H9 (cell line): ENCODE results near the gene AXIN2. TPM values are rescaled to one million over a fixed set of nuclear protein-coding genes. Genes with fewer than 3 reads are reported as not detected.

Source experiments
- DNase-seq: peaks from one replicate; pipeline ENCODE4 v3.0.0-alpha.2; 2017
- H2AFZ ChIP-seq: one replicate; pipeline ENCODE4 v1.6.1; 2013; ENCODE audit warnings: mild to moderate bottlenecking, low read length, control low read depth, moderate library complexity
- H2AK5ac ChIP-seq: 2 replicates; pipeline ENCODE4 v1.6.1; 2013; ENCODE audit warnings: low read length, control low read depth, mixed read lengths; ENCODE audit not compliant: insufficient read length
- H2BK120ac ChIP-seq: one replicate; pipeline ENCODE4 v1.6.1; 2013; ENCODE audit warnings: low read depth, mild to moderate bottlenecking, low read length, control low read depth, inconsistent platforms; ENCODE audit not compliant: poor library complexity, severe bottlenecking
- H2BK12ac ChIP-seq: 2 replicates; pipeline ENCODE4 v1.6.1; 2013; ENCODE audit warnings: low read length, control low read depth, mixed read lengths, low read depth; ENCODE audit not compliant: insufficient read length
- H2BK15ac ChIP-seq: 2 replicates; pipeline ENCODE4 v1.6.1; 2013; ENCODE audit warnings: low read depth, low read length, control low read depth
- H2BK20ac ChIP-seq: one replicate; pipeline ENCODE4 v1.6.1; 2013; ENCODE audit warnings: low read depth, mild to moderate bottlenecking, low read length, control low read depth, inconsistent platforms; ENCODE audit not compliant: poor library complexity, severe bottlenecking
- H2BK5ac ChIP-seq: 2 replicates; pipeline ENCODE4 v1.6.1; 2013; ENCODE audit warnings: low read length, control low read depth, mixed read lengths; ENCODE audit not compliant: insufficient read length
- H3K14ac ChIP-seq: 2 replicates; pipeline ENCODE4 v1.6.1; 2013; ENCODE audit warnings: low read length, control low read depth; ENCODE audit not compliant: insufficient read depth
- H3K18ac ChIP-seq: 2 replicates; pipeline ENCODE4 v1.6.1; 2013; ENCODE audit warnings: low read depth, mild to moderate bottlenecking, mixed read lengths, low read length, control low read depth; ENCODE audit not compliant: insufficient read length
- H3K23ac ChIP-seq: 2 replicates; pipeline ENCODE4 v1.6.1; 2013; ENCODE audit warnings: low read length, control low read depth, mixed read lengths, low read depth; ENCODE audit not compliant: insufficient read length
- H3K23me2 ChIP-seq: 2 replicates; pipeline ENCODE4 v1.6.1; 2013; ENCODE audit warnings: low read depth, mild to moderate bottlenecking, mixed read lengths, low read length, control low read depth; ENCODE audit not compliant: insufficient read length, poor library complexity, severe bottlenecking
- H3K27ac ChIP-seq: 2 replicates; pipeline ENCODE4 v1.5.1; 2013; ENCODE audit warnings: low read length, control low read depth, mixed read lengths, low read depth; ENCODE audit not compliant: insufficient read length
- H3K27me3 ChIP-seq: 2 replicates; pipeline ENCODE4 v1.6.1; 2013; ENCODE audit warnings: low read length, control low read depth, inconsistent platforms; ENCODE audit not compliant: insufficient read depth
- H3K4ac ChIP-seq: 2 replicates; pipeline ENCODE4 v1.6.1; 2013; ENCODE audit warnings: low read depth, mild to moderate bottlenecking, control low read depth, inconsistent platforms, low read length, moderate library complexity
- H3K4me1 ChIP-seq: 2 replicates; pipeline ENCODE4 v1.6.1; 2013; ENCODE audit warnings: low read length, control low read depth, inconsistent platforms; ENCODE audit not compliant: insufficient read depth
- H3K4me2 ChIP-seq: 2 replicates; pipeline ENCODE4 v1.6.1; 2013; ENCODE audit warnings: low read length, control low read depth, mixed read lengths; ENCODE audit not compliant: insufficient read length, insufficient read depth
- H3K56ac ChIP-seq: 2 replicates; pipeline ENCODE4 v1.6.1; 2013; ENCODE audit warnings: low read depth, mild to moderate bottlenecking, mixed read lengths, low read length, control low read depth; ENCODE audit not compliant: insufficient read length
- H3K79me1 ChIP-seq: 2 replicates; pipeline ENCODE4 v1.6.1; 2013; ENCODE audit warnings: low read depth, mild to moderate bottlenecking, moderate library complexity, low read length, control low read depth, inconsistent platforms; ENCODE audit not compliant: insufficient read depth, poor library complexity, severe bottlenecking
- H3K79me2 ChIP-seq: 2 replicates; pipeline ENCODE4 v1.6.1; 2013; ENCODE audit warnings: low read length, control low read depth, inconsistent platforms; ENCODE audit not compliant: insufficient read depth
- H3K9ac ChIP-seq: 2 replicates; pipeline ENCODE4 v1.6.1; 2013; ENCODE audit warnings: low read length, control low read depth, mixed read lengths; ENCODE audit not compliant: insufficient read length; ENCODE audit errors: extremely low read depth
- H3K9me3 ChIP-seq: one replicate; pipeline ENCODE4 v1.6.1; 2013; ENCODE audit warnings: low read depth, low read length, inconsistent platforms; ENCODE audit not compliant: control insufficient read depth
- H3T11ph ChIP-seq: one replicate; pipeline ENCODE4 v1.6.1; 2013; ENCODE audit warnings: mild to moderate bottlenecking, low read length, control low read depth, inconsistent platforms
- H4K20me1 ChIP-seq: one replicate; pipeline ENCODE4 v1.6.1; 2013; ENCODE audit not compliant: control insufficient read depth, insufficient read length, insufficient read depth
- H4K5ac ChIP-seq: 2 replicates; pipeline ENCODE4 v1.6.1; 2013; ENCODE audit warnings: low read depth, mild to moderate bottlenecking, mixed read lengths, low read length, control low read depth; ENCODE audit not compliant: insufficient read length
- H4K8ac ChIP-seq: replicated peaks from 2 replicates; pipeline ENCODE4 v1.6.1; 2013; ENCODE audit warnings: low read length, control low read depth, mixed read lengths, low read depth; ENCODE audit not compliant: insufficient read length
- H4K91ac ChIP-seq: 2 replicates; pipeline ENCODE4 v1.6.1; 2013; ENCODE audit warnings: low read depth, mild to moderate bottlenecking, moderate library complexity, mixed read lengths, low read length, control low read depth; ENCODE audit not compliant: insufficient read length
- H3K27ac Mint-ChIP-seq, 3 experiments: 2 replicates in 2 of 3; 3 replicates in 1 of 3; pipeline ENCODE4 v1.8.0; 2020 to 2021; ENCODE audit warnings: mixed read lengths in 3 of 3, mild to moderate bottlenecking in 1 of 3, moderate library complexity in 1 of 3
- H3K27me3 Mint-ChIP-seq: 2 replicates; pipeline ENCODE4 v1.8.0; 2021; ENCODE audit warnings: low read depth, mild to moderate bottlenecking, moderate library complexity, mixed read lengths
- H3K36me3 Mint-ChIP-seq, 3 experiments: 2 replicates in 2 of 3; 3 replicates in 1 of 3; pipeline ENCODE4 v1.8.0; 2020 to 2021; ENCODE audit warnings: low read depth in 3 of 3, mixed read lengths in 3 of 3; ENCODE audit not compliant: insufficient read depth in 1 of 3
- H3K4me1 Mint-ChIP-seq, 2 experiments: 2 replicates each; pipeline ENCODE4 v1.8.0; 2020; ENCODE audit warnings: mixed read lengths in 2 of 2
- H3K4me3 Mint-ChIP-seq, 2 experiments: 2 replicates in 1 of 2; 3 replicates in 1 of 2; pipeline ENCODE4 v1.8.0; 2020 to 2021; ENCODE audit warnings: mild to moderate bottlenecking in 2 of 2, mixed read lengths in 2 of 2, moderate library complexity in 1 of 2
- H3K9me3 Mint-ChIP-seq, 2 experiments: 2 replicates in 1 of 2; 3 replicates in 1 of 2; pipeline ENCODE4 v1.8.0; 2020; ENCODE audit warnings: mild to moderate bottlenecking in 2 of 2, mixed read lengths in 2 of 2, moderate library complexity in 1 of 2
- WGBS: extraction: QIAGEN DNeasy Blood & Tissue Kit; methylation state at CpG from one replicate; pipeline ENCODE4 v1.1.7; 2013; ENCODE audit warnings: missing lambda C conversion rate, low lambda C conversion rate, mixed read lengths; ENCODE audit not compliant: insufficient read length; ENCODE audit errors: extremely low coverage; 5-methylcytosine and 5-hydroxymethylcytosine counted together
- total RNA-seq: library from RNA; stranded (reverse); gene quantifications from 2 replicates; pipeline ENCODE4 v1.2.1, GENCODE V29; 2021
- TF ChIP-seq, protein P1 (sequence below): fragments of 200-600 bp; sonication (generic); conservative IDR thresholded peaks from 3 replicates; pipeline ENCODE4 v1.8.0; 2021; ENCODE audit warnings: antibody characterized with exemption, mild to moderate bottlenecking

Gene AXIN2
- total RNA-seq, 1 experiment from 2014 or later: 35.0 TPM

- H3K18ac ChIP-seq: no peak overlapping the region
- no peak overlapping the region for H2AK5ac ChIP-seq
- H2BK5ac ChIP-seq: no peak overlapping the region
- no peak overlapping the region for H2BK120ac ChIP-seq
- H3K14ac ChIP-seq: no peak overlapping the region
- no peak overlapping the region for H2BK20ac ChIP-seq
- H4K8ac ChIP-seq: no peak overlapping the region
- Mint-ChIP-seq H3K9me3 (peaks cover 0 to 2% of the 10 kb centered on the region in 2 experiments; a peak in 1 of 5 replicates), H3K27me3 (no peaks in the 10 kb centered on the region; the same call in 1 of the 2 replicates), H3K36me3 (no peaks in the 10 kb centered on the region; a peak in 2 of 7 replicates), H3K27ac (no peak overlapping the region), H3K4me3 (no peak overlapping the region), H3K4me1 (peaks cover 5 to 9% of the 10 kb centered on the region in 2 experiments; a peak in 3 of 4 replicates)
- WGBS: no CpG with 5 or more reads among the region's 2 CpGs
- no peak overlapping the region for H2BK15ac ChIP-seq
- no peaks in the 10 kb centered on the region for H3K9me3 ChIP-seq
- H2AFZ ChIP-seq: no peak overlapping the region
- no peaks in the 10 kb centered on the region for H3K23me2 ChIP-seq
- no peaks in the 10 kb centered on the region for H3K27me3 ChIP-seq
- no peak overlapping the region for H3K23ac ChIP-seq
- no peak overlapping the region for H3K4me2 ChIP-seq
- H4K20me1 ChIP-seq: no peaks in the 10 kb centered on the region
- no peak overlapping the region for H3K9ac ChIP-seq
- no peak overlapping the region for H2BK12ac ChIP-seq
- H4K91ac ChIP-seq: no peak overlapping the region
- H3K79me2 ChIP-seq: no peaks in the 10 kb centered on the region
- no peaks in the 10 kb centered on the region for H3K79me1 ChIP-seq
- H3K4ac ChIP-seq: no peak overlapping the region
- DNase-seq: no peak
- TF ChIP-seq, protein P1, sequence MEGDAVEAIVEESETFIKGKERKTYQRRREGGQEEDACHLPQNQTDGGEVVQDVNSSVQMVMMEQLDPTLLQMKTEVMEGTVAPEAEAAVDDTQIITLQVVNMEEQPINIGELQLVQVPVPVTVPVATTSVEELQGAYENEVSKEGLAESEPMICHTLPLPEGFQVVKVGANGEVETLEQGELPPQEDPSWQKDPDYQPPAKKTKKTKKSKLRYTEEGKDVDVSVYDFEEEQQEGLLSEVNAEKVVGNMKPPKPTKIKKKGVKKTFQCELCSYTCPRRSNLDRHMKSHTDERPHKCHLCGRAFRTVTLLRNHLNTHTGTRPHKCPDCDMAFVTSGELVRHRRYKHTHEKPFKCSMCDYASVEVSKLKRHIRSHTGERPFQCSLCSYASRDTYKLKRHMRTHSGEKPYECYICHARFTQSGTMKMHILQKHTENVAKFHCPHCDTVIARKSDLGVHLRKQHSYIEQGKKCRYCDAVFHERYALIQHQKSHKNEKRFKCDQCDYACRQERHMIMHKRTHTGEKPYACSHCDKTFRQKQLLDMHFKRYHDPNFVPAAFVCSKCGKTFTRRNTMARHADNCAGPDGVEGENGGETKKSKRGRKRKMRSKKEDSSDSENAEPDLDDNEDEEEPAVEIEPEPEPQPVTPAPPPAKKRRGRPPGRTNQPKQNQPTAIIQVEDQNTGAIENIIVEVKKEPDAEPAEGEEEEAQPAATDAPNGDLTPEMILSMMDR: no peak
- no peak overlapping the region for H4K5ac ChIP-seq
- no peak overlapping the region for H3T11ph ChIP-seq
- H3K56ac ChIP-seq: no peak overlapping the region
- H3K27ac ChIP-seq: no peak overlapping the region
- H3K4me1 ChIP-seq: no peaks in the 10 kb centered on the region
Observed at GRCh38 chr17:65609286-65609685, 47.8 kb upstream of the AXIN2 start.
